Stimulated activated naive CD4-positive, alpha-beta T cell (primary cell): ENCODE data around the gene AMH.
A peak's percentile ranks its signal among the peaks of the same experiment; 100 is the strongest.

Experiments used
- DNase-seq, 6 experiments: peaks; one replicate each; lab custom pipeline; 2025; lab: John Stamatoyannopoulos, UW

AMH gene

DNA sequence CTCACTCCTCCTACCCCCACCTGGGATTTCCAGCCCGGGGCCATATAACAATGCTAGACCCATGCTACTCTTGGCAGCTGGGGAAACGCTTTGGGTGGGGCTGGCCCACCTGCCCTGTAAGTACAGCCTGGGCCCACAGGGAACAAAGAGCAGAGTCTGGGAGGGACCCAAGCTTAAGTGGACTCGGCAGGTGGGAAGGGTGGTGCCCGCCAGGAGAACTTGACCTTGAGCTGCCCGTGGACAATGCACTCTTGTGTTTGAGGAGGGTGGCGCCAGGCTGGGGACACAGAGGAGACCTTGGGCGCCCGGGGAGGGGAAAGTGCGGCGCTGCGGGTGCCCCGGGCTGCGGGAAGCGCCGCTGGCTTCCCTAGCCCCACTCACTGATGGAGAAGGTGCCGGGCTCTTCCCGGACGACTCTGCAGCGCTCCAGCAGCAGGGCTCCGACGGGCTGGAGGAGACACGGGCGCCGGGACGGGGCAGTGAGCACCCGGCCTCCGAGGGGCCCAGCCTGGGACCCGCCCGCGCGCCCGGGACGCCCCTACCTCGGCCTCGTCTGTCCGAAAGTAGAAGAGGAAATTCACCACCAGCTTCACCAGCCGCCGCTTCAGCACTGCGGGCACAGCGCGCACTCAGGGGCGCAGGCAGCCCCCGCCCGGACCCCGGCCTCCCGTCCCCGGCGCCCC lies 13.6 kb upstream of the AMH start:
- DNase-seq, result no peak

DNA sequence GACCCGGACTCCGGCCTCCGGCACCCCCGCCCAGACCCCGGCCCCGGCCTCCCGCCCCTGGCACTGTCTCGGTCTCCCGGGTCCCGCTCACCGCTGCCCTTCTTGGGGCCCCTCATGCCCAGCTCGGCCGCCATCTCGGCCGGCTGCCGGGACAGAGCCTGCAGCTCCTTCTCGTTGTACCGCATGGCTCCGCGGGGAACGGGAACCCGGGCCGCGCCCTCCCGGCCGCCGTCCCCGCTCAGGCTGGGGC lies 13.1 kb upstream of the AMH start:
- no peak for DNase-seq

DNA sequence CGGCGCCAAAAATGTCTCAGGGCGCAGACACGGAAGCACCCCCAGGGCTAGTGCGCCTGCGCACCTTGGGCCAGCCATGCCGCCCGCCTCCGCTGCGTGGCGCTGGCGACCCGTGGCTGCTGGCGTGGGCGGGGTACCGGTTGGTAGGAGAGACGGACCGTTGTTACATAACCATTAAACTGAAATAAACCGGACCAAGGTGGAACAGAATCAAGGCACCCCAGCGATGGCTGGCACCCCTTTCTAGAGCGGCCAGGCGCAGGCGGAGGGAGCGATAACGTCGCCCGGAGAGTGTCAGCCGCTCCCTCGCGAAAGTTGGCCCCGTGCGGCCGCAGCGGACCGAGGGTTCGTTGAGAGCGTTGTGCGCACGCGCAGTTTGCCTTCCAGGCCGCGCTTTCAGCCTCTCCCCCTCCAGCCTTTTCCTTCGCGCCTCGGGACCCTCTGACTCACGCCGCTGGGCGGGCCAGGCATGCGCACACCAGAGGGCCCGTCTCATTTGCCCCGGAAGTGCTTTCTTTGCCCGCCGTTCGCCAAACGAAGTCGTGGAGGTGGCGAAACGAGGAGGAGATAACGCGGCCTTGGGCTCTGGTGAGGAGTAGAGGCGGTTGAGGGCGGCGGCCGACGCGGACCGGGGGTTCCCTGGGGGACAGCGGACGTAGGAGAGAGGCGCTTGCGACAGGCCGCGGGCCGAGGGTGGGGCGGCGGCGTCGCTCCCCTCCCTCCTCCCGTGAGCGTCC lies 12.6 kb upstream of the AMH start, which contains the start of the genes PLEKHJ1 and SF3A2:
TSS of gene PLEKHJ1 (minus strand) at position 16 of the 737 bp plus-strand sequence. CDS start 81 bp downstream, outside the sequence.
TSS of gene SF3A2 (plus strand) at position 511 of the 737 bp plus-strand sequence. CDS start 6,595 bp downstream, outside the sequence.
- DNase-seq, result peak; percentile 96 to 100 (median 99)

DNA sequence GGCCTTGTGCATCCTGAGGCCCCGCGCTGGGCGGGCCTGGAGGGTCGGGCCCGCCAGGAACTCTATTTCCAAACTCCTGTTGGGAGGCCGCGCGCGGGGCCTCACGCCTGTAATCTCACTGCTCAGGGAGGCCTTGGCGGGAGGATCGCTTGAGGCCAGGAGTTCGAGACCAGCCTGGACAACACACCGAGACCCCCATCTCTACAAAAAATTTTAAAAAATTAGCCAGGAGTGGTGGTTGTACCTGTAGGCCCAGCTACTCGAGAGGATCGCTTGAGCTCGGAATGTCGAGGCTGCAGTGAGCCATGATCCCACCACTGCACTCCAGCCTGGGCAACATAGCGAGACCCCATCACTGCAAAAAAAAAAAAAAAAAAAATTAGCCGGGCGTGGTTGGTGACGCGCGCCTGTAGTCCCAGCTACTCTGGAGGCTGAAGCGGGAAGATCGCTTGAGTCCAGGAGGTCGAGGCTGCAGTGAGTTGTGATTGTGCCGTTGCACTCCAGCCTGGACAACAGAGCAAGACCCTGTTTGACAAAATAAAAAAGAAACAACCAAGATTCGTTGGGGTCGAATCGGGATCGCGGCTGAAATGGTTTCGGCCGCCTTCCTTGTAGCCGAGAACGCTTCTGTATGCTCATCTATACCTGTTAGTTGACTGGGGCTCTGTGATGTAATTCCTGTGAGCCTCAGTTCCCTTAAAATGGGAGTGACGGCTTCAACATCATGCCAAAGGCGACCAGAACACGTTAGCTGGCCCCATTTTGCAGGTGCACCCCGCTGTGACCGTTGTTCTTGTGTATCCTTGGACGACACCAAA lies 11.9 kb upstream of the AMH start:
- DNase-seq, result no peak

DNA sequence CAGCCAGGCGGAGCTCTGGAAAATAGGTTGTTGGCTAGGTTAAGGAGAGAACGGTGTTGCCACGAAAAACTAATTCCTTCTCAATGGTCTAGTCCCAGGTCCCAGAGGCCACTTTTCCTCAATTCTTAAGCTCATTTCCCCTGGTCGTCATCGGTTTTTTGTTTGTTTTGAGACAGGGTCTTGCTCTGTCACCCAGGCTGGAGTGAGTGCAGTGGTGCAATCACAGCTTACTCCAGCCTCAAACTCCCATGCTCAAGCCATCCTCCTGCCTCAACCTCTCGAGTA lies 11.3 kb upstream of the AMH start:
- DNase-seq, result no peak

DNA sequence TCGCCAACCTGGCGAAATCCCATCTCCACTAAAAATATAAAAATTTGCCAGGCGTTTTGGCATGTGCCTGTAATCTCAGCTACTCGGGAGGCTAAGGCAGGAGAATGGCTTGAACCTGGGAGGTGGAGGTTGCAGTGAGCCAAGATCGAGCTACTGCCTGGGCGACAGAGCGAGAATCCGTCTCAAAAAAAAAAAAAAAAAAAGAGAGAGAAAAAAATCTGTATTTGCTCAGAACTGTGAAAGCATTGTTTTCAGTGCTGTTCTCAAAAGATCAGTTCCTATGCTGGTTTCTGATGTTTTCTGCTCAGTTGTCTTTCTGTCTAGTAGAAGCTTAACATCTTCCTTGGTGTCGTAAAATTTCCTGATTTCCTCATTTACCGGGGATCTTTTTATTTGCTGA lies 9.9 kb upstream of the AMH start:
- DNase-seq, result peak in 1 of 6 experiments; percentile 25

DNA sequence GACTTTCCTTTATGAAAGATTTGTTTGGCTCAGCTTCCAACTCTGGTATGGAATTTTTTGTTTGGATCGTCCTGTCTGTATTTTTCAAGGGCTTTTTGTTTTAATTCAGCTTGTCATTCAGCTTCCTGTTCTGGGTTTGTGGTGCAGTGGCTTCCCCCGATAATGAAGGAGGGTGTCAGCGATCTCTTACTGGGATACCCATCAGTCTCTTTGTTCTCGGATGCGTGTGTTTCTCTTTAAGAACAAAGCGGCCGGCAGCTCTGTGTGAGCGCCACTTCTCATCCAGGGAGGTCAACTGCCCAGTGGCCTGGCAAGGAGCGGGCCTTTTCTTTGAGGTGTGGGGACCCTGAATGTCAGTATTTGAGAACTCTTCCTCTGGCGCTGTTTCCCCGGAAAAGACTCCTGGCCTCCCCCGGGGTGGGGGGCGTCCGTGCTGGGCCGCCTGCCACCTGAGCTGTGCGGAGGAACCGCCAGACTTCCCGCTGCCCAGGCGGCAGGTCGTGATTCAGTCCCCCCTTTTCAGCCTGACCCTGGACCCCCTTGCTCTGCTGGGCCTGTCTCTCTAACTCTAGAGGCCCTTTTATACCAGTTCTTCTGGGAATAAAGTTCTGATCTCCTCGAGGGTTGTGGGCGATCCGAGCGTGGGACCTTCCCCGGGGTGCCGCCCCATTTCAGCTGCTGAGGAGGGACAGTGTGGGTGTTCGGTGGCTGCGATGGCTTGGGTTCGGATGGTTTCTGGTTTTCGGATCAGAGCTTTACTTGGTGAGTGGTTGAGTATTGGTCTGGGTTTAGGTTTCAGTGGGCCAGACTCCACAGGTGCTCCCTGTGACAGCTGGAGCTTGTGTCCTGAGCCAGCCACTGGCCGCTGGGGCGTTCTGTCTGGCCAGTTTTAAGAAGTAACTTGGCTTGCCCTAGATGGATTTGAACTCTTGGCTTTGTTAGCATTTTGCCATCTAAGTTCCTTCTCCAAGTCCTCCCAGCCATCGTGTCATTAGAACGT lies 9.1 kb upstream of the AMH start:
- DNase-seq, result peak in 5 of 6 experiments; percentile 17 to 53 (median 41)

DNA sequence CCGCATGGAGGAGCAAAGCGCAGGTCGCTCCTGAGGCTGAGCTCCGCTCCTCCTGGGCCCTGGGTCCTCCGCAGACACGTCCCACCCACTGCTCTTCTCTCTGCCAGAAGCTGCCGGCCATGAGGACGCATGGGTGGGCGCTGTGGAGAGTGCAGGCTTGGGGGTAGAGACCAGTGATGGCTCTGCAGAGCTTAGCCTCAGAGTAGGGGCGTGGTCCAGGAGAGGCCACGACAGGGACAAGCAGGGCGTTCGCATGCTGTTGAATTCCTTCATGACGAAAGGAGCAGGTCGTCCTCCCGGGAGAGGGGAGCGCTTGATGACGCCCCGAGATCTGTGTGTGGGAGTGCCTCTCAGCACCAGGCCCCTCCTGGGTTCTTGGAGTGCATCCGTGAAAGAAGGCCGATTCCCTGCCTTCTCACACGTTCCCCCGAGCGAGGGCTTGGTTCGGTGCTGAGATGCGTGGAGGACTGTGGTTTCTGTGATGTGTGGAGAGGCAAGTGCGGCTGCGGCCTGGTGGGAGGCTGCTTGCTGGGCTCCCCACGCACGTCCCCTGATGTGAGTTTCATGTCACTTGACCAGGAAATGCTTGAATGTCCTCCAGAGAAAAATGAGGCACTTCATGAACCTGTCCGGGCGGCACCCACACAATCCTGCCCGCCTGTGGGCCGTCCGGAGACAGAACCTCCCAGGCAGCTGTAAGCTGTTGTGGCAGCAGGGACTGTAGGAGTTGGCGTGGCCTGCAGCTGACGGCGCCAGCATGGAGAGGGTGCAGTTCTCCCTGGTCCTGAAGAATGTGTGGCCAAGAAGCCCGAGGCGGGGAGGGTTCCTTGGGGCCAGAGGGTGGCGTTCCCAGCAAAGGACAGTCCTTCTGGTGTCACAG lies 8.0 kb upstream of the AMH start:
- DNase-seq, result no peak

DNA sequence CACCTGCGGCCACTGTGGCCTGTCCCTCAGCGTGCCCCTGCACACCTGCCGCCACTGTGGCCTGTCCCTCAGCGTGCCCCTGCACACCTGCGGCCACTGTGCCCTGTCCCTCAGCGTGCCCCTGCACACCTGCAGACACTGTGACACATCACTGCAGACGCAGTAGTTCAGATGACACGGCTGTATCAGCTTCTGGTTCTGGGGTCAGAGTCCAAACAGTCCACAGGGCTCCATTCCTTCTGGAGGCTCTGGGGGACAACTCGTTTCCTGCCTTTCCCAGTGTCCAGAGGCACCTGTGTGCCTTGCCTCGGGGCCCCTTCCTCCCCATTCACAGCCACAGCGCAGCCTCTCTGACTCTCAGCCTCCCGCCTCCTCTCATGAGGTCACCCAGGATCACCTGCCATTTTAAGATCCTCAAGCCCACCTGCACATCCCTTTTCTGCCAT lies 7.0 kb upstream of the AMH start:
- DNase-seq, result no peak

DNA sequence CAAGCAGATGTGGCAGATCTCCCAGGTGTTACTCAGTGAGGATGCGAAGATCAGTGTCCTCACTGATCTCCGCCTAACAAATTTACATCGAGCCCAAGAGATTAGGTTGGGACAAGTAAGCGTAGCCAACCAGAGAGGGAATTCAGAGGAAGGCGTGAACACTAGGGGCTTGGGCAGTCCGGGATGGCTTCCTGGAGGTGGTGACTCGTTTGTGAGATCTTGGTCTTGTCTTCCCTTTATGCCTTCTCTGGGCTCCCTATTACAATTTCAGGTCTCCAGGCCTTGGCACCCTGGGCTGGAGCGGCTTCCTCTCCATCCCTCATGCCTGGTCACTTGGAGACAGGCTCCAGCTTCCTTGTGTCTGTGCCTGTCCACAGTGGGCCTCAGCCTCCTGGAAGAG lies 6.3 kb upstream of the AMH start:
- DNase-seq, result no peak

DNA sequence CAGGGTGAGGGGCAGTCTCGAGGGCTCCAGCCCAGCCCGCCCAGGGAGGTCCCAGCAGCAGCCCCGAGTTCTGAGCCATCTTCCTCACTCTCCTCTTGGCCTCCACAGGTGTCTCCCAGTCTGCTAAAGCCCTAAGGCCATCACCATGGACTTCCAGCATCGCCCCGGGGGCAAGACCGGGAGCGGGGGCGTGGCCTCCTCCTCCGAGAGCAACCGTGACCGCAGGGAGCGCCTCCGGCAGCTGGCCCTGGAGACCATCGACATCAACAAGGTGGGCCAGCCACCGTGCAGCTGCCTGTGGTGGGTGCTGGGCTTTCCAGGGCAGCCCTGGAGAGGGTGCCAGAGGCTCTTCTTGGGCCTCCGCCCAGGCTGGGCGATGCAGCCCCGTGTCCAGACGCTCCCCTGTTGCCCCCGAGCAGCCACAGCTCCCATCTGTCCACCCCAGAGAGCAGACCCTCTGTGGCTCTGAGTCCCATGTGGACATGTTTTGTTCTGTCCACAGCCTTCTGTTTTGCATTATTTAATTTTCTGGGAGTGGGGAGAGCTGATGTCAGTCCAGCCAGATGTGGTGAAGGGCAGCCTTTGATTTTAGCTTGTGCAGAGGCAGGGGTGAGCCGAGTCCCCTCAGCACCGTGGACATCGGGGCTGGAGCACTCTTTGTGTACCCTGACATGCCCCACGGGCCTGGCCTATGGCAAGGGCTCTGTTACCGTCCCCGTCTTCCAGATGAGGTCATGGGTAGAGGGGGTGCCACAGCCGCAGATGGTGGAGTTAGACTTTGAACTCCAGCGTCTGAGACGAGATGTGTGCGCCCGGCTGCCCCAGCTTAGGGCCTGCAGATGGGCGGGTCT lies 5.6 kb upstream of the AMH start:
- DNase-seq, result no peak

DNA sequence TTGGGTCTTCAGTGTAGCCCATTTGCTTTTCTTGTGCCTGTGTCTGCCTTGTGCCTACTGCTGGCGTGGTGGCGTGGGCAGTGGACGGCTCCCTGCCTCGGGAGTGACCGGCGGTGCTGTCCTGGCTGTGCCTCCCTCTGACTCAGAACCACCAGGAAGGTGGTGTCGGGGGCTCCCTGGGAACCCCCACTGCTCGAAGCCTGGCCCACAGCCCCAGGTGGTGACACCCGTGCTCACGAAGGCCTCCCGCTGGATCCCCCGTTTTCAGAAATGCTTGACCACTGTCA lies 5.1 kb upstream of the AMH start:
- DNase-seq, result no peak

DNA sequence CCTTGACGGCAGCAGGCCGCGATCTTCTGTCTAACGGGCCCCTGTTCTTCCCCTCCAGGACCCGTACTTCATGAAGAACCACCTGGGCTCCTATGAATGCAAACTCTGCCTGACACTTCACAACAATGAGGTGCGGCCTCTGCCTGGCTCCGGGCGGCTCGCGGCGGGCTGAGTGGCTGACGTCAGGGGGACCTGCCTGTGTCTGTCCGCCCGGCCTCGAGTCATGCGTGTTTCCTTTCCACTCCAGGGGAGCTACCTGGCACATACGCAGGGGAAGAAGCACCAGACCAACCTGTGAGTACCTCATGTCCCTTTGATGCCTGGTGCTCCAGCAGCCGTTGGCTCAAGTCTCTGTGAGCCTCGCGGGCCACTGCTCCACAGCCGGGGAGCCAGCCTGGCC lies 4.6 kb upstream of the AMH start:
- no peak for DNase-seq

DNA sequence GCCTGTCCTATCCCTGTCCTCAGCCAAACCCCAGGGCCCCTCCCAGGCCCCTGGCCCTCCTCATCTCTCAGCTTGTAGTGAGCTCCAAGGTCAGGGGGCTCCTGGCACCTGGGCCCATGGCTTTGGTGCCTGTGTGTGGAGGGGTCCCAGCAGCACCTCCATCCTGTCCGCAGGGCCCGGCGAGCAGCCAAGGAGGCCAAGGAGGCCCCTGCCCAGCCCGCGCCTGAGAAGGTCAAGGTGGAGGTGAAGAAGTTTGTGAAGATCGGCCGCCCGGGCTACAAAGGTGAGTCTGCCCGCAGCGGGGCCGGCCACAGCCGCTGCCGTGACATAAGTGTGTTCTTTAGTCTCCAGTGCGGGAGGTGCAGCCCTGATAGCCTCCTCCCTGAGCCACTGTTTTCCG lies 3.9 kb upstream of the AMH start:
- DNase-seq, result no peak

DNA sequence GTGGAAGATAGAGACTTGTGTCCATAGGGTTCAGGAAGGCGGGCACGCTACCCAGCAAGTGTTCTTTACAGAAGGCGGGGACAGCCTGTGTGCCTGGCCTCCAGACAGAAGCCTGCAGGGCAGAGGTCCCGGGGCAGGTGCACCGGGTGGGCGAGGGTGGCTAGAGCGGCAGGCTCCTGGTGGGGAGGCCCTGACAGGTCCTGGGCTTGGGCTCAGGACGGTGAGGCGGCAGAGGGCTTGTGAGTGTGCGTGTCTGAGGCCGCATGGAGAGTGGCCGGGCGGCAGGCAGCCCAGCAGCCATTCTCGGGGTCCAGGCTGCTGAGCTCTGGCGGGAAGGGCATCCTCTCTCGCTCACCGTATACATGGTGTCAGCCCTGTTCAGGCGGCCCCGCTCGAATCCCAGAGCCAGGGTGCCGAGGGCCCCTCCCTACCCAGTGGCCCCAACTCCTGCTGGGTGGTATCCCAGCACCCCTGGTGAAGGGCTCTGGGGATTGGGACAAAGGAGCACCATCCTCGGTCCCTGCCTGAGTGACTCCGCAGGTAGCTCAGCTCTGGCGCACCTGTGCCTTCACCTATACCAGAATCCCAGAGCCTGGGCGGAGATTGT lies 3.0 kb upstream of the AMH start:
- no peak for DNase-seq

DNA sequence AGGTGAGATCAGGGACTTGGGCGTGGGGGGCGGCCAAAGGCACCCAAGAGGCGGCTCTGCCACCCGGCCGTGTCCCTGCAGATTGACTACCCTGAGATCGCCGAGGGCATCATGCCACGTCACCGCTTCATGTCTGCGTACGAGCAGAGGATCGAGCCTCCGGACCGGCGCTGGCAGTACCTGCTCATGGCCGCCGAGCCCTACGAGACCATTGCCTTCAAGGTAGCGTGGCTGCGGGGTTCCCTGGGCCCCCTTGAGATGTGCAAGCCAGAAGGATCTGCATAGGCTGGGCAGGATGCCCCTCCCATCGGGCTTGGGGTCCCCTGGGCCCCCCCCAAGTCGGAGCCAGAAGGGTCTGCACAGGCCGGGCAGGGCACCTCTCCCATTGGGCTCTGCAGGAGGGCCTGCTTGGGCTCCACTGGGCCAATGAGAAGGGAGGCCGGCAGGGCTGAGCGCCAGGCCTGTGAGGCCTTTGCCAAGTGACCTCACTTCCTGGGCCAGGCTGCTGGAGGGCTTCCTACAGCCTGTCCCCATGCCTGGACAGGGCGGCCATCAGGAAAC lies 2.2 kb upstream of the AMH start:
- no peak for DNase-seq

DNA sequence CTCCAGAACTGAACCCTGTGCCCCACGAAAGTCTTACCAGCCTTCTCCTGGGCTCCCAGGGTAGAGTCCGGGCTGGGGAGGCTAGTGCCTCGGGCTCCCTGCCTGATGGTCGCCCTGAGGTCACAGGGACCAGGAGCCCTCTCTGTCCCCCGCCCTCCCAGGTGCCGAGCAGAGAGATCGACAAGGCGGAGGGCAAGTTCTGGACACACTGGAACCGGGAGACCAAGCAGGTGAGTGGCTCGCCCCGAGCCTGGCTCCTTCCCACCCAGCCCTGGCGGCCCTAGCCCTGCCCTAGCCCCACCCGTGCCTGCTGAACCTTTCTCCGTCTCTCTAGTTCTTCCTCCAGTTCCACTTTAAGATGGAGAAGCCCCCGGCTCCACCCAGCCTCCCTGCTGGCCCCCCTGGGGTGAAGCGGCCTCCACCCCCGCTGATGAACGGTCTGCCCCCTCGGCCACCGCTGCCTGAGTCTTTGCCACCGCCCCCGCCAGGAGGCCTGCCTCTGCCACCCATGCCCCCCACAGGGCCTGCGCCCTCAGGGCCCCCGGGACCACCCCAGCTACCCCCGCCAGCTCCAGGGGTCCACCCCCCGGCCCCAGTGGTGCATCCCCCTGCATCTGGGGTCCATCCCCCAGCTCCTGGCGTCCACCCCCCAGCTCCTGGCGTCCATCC lies 1.6 kb upstream of the AMH start:
- DNase-seq, result no peak

DNA sequence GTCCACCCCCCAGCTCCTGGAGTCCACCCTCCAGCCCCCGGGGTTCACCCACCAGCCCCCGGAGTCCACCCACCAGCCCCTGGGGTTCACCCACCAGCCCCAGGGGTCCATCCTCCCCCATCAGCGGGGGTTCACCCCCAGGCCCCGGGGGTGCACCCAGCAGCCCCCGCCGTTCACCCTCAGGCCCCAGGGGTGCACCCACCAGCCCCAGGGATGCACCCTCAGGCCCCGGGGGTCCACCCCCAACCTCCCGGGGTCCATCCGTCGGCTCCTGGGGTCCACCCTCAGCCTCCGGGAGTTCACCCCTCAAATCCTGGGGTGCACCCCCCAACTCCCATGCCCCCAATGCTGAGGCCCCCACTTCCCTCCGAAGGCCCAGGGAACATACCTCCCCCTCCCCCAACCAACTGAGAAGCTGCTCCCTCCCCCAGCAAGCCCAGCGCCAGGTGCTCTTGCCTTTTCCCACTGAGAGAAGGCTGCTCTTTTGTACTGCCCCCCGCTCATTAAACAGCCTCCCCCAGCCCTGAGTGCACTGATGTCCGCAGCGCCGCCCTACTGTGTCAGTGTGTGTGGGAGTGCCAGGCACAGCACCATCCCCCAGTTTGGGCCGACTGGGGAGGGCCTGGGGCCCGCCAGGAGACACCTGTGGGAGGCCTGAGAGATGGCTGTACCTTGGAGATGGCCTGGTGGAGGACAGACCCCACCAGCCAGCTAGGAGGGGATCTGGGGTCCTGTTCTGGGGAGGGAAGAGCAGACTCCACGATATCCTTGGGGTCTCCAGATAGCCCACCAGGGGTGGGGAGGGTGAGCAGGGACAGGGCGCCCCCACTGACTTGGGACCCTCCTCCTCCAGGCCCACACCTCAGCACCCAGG lies 750 bp upstream of the AMH start:
- DNase-seq, result no peak
